A673 (cell line): ENCODE data around the gene SPRR1B.

Source experiments
- CTCF ChIP-seq: fragments of 300-800, 200-600 bp; sonication (generic); conservative IDR thresholded peaks from 2 replicates; pipeline ENCODE4 v1.5.1; 2017; ENCODE audit warnings: low read depth, mild to moderate bottlenecking, antibody characterized with exemption, low read length, moderate library complexity, mixed read lengths
- EZH2 ChIP-seq: fragments of 200-600 bp; sonication (generic); IDR thresholded peaks from 2 replicates; pipeline ENCODE4 v1.6.1; 2017; ENCODE audit warnings: borderline replicate concordance, low read depth, mild to moderate bottlenecking, mixed read lengths, antibody characterized with exemption, low read length; ENCODE audit not compliant: poor library complexity, severe bottlenecking

GRCh38 chr1:153030895-153031294 lies at the start of gene SPRR1B:
- TF ChIP-seq CTCF, result no peak
- no peak for TF ChIP-seq EZH2
